ENCODE measurements around the gene CGB2. TPM values are rescaled to one million over a fixed set of nuclear protein-coding genes. Genes with fewer than 3 reads are reported as not detected.
"Not testable (repeated sequence)": the region's sequence is repeated elsewhere in the genome, so short reads cannot be mapped to it uniquely, and the experiment has no call there.

Gene CGB2
- total RNA-seq, 1 experiment from 2014 or later = 2.2 TPM

GRCh38 chr19:49010453-49010852 is 21.2 kb upstream of the CGB2 start:
- no peak for DNase-seq (ENCODE audit: low read depth)

DNA sequence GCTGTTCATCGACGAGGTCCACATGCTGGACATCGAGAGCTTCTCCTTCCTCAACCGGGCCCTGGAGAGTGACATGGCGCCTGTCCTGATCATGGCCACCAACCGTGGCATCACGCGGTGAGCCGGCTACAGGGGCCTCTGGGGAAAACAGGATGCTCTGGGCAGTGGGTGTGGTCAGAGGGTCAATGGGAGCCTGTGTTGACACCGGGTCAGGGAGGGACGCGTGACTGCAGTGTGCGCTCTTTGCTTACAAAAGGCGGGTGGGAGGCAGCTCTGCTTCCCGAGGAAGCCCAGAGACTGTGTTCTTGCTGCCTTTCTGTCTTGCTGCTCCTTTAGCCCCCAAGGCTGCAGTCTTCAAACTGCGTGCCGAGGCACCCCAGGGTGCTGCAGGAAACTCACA is 20.5 kb upstream of the CGB2 start:
- no peak for DNase-seq (ENCODE audit: low read depth)

- no peak for DNase-seq (ENCODE audit: low read depth)
Measured at GRCh38 chr19:49014123-49014869, 17.4 kb upstream of the CGB2 start.

DNA sequence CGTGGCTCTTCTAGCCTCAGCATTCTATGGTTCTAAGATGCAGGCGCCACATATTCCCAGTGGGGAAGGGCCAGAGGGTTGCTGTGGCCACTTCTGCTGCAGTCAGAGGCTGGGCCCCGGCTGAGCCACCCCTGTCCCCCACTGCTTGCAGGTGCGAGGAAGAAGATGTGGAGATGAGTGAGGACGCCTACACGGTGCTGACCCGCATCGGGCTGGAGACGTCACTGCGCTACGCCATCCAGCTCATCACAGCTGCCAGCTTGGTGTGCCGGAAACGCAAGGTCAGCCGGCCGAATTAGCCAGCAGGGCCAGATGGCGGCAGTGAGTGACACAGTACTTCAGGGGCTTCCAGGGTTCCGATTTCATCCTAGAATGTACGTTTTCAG is 16.8 kb upstream of the CGB2 start:
- DNase-seq (ENCODE audit: low read depth) = no peak

DNA sequence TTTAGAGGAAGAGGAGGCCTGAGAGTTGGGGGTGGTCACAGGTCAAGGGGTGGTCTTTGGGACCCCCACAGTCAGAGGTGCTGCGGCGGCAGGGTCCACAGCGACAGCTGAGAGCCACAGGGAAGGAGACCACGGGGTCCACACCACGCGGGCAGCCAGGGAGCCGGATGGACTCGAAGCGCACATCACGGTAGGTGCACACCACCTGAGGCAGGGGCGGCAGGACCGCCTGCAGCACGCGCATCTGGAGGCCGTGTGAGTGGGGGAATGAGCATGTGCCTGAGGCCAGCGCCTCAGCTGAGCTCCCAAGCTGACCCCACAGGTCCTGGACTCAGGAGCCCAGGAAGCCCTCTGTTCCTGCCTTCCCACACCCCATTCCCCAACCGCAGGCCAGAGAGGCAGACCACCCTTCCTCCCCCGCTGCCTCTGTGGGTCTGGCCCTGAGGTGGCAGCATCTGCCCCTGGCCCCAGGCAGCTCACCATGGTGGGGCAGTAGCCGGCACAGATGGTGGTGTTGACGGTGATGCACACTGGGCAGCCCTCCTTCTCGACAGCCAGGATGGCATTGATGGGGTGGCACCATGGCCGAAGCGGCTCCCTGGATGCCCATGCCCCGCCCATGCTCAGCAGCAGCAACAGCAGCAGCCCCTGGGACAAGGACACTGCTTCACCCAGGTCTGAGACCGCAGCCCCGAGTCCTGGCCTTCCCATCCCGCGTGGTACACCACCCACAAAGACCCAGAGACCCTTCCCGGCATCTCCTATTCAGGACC is 15.4 kb upstream of the CGB2 start:
- DNase-seq (ENCODE audit: low read depth) = no peak

- DNase-seq (ENCODE audit: low read depth) = no peak
Measured at GRCh38 chr19:49017041-49017665, 14.5 kb upstream of the CGB2 start, which contains the start of gene LHB. LHB (minus strand) TSS chr19:49017091; CDS start chr19:49017081, 10 bp downstream.

DNA sequence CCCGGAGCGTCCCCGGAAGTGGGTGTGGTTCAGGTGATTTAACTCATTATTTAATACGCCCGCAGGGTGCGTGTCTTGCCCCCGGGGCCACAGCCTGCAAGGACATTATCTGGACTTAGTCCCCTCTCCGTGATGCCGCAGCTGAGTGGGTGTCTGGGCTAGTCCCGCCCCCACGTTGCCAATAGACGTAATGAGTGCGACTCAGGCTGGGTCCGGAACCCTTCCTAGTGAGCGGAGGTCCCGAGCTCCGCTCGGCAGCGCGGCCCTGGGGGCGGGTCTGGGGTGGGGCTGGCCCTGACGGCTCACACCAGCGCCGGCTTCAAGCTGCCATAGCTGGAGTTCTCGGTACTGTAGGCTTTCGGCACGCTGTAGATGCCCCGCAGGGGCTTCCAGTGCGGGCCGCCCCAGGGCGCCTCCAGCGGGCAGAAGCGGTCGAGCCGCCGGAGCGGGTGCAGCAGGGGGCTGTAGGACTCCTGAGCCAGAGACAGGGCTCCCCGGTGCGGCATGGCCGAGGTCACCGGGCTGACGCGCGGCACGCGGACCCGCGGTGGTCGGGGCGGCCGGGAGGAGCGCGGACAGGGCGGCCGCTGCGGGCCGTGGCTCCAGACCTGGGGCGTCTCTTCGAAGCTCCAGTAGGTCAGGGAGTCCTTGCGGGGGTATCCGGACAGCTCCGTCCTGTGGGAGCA is 13.9 kb upstream of the CGB2 start:
- peak; percentile 85 for DNase-seq (ENCODE audit: low read depth)

- peak; percentile 48 for DNase-seq (ENCODE audit: low read depth)
Measured at GRCh38 chr19:49018388-49019241, 13.1 kb upstream of the CGB2 start.

DNA sequence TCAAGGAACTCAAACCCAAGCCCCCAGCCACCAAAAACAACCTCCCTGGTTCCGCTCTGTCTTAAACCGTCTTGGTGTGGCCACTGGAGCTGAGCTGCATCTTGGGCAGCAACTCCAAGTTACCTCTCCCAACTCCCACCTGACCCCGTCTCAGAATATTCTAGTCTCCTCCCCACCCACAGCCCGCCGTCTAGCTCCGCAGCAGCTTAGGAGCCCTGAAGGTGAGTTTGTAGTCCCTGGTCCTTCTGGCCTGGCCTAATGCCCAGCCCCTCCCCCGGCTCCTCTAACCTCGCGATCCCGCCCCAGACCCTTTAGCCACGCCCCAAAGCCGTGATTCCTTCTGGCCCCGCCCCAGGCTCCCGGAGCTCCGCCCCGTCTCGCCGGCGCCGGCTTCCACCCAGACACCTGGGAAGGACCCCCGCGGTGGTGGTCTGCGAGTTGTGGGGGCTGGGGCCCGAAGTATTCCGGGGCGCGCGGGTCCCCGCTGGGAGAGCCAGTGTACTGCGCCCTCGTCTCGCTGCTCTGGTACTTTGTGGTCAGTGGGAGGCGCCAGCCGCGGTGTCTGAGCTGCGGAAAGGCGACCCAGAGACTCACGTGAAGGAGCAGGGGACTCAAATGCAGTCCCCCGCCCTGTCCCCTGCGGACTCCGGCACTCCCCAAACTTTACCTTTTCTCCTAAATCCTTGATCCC is 12.3 kb upstream of the CGB2 start:
- peak; percentile 90 for DNase-seq (ENCODE audit: low read depth)

DNA sequence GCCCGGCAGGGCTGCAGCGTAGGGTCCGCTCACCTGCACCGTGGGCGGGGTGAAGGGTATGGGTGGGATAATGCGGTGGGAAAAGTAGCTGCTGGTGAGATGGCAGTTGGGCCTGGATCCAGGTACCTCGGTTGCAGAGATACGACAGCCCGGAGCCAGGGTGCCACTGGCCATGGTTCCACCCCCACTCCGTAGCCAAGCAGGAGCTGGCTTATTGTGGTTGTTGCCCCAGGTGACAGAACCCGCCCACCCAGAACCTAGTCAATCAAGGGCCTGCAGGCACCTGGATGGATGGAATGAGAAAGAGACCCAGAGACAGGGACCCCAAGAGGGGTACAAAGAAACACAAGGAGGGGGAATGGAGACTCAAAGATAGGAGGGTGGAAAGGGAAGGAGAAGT is 11.3 kb upstream of the CGB2 start:
- no peak for DNase-seq (ENCODE audit: low read depth)

DNA sequence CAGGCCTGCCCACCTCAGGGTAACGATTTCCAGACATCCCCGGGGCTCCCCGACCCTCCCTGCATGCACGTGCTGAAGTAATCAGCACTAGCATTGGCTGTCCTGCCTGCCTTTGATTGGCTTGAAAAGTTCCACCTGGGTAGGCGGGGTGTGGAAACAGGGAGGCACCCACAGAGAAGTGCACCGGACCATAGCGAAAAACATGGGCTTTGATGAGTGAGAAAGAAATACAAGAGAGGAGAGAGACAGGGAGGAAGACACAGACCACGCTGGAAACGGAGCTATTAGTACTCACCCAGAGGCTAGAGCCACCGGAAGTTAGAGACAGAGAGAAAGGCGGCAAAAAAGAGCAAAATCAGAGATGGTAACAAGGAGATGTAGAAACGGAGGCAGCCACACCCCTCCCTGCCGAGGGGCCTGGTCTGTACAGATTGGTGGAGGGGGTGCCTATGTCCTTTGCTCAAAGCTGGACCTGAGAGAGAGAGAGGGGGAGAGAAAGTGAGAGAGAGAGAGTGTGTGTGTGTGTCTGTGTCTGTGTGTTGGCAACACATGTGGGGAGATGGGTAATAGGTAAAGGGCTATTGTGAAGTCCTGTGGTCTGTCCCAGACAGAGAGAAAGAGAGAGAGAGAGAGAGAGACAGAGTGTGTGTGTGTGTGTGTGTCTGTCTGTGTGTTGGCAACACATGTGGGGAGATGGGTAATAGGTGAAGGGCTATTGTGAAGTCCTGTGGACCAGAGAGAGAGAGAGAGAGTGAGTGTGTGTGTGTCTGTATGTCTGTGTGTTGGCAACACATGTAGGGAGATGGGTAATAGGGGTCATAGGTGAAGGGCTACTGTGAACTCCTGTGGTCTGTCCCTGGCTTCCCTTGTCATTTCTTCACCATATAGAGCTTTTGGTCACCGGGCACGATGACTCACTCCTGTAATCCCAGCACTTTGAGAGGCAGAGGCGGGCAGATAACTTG is 10.5 kb upstream of the CGB2 start:
- peak; percentile 76 for DNase-seq (ENCODE audit: low read depth)

GRCh38 chr19:49022116-49022515 is 9.6 kb upstream of the CGB2 start:
- DNase-seq (ENCODE audit: low read depth) = no peak

DNA sequence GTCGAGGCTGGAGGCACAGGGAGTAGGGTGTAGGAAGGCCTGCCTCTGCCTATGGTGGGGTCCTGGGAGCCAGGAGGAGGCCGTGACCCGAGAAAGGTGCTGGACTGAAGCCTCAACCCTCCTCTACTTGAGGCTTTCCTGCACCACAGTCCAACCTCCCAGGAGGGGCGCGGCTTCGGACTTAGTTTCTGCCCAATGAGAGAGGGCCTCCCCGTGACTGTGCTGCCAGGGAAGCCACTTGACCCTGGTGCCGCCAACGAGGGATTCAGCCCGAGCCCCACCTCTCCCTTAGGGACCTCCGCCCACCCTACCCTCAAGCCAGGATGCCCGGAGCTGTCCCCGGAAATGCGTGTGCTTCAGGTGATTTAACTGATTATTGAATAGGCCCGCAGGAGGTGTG is 7.5 kb upstream of the CGB2 start, which contains the start of gene CGB3:
TSS of gene CGB3 (minus strand) at position 101 of the 400 bp plus-strand sequence. CDS start 362 bp downstream, outside the sequence.
- not testable (repeated sequence) for DNase-seq (ENCODE audit: low read depth)

GRCh38 chr19:49025088-49025487 is 6.6 kb upstream of the CGB2 start:
- not testable (repeated sequence) for DNase-seq (ENCODE audit: low read depth)

GRCh38 chr19:49025599-49025998 is 6.1 kb upstream of the CGB2 start:
- not testable (repeated sequence) for DNase-seq (ENCODE audit: low read depth)

DNA sequence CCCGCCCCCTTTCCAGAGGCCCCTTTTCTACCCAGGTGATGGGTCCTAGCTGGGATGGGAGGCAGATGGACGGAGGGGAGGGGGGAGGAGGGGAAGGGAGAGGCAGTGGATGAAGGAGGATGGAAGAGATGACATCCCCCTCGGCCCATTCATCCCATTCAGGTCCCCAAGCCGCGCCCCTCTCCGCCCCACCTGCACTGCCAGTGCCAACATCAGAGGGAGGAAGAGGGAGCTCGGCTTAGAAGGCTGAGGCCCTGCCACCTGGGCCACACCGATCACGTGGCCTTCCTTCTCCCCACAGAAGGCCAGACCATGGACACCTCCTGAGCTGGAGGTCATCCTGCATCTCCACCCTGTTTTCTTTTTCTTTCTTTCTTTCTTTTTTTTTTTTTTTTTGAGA is 3.0 kb upstream of the CGB2 start:
- not testable (repeated sequence) for DNase-seq (ENCODE audit: low read depth)

DNA sequence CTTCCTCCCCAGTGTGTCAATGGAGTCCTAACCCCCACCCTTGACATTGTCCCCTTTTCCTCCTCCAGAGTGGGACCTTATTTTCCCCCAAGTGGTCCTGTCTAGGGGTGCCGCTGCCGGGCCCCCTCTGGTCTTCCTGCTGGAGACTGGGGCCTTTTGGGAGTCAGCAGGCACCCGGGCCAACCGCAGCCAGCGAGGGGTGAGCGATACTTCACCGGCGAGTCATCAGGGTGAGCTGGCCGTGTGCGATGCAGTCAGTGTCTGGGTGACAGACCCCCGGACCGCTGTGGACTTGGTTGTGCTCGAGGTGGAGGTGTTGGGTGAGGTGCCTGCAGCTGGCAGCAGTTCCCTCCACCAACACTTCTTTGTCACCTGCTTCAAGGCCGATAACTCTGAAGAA is 1.9 kb upstream of the CGB2 start:
- DNase-seq (ENCODE audit: low read depth) = peak; percentile 70

- not testable (repeated sequence) for DNase-seq (ENCODE audit: low read depth)
Measured at GRCh38 chr19:49030323-49030722, 1.4 kb upstream of the CGB2 start.

- DNase-seq (ENCODE audit: low read depth) = not testable (repeated sequence)
Measured at GRCh38 chr19:49036815-49037214, 5.1 kb downstream of the CGB2 start, which contains the start of gene CGB1. CGB1 (minus strand) TSS chr19:49036895; CDS start chr19:49036711, 184 bp downstream.

Measured in Daoy (cell line).